ENCODE measurements around the gene CD72.

DNA sequence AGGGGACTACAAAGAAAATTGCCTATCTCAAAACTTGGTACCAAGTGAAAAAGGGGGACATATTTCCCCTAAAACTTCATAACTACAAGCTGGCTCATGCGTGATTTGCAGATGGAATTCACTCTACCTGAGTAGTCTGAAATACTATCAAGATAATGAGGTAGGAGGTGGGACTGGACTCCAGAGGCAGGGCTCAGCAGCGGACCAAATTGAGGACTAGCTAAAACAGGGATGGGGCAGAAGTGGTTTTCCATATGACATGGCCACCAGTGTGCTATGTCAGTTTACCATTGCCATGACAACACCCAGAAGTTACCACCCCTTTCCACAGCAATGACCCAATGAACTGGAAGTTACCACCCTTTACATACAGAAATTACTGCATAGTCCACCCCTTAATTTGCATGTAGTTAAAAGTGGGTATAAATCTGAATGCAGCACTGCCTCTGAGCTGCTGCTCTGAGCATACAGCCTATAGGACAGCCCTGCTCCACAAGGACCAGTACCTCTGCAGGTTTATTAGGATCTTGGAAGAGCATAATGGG, 43.6 kb downstream of the CD72 start:
- TF ChIP-seq HDGF (IDR thresholded peaks at IDR 0.05; ENCODE audit: borderline replicate concordance) (no peak), FOXA1 (IDR thresholded peaks at IDR 0.05) (no peak), L3MBTL2 (conservative IDR thresholded peaks at IDR 0.05) (no peak)

Data from HEK293T (cell line).